K562 (cell line): ENCODE results near the gene ABT1. TPM values are rescaled to one million over a fixed set of nuclear protein-coding genes. Genes with fewer than 3 reads are reported as not detected.

Source experiments
- BCOR ChIP-seq: fragments of 450-650 bp; IDR thresholded peaks from 2 replicates; pipeline ENCODE4 v1.6.1; 2016
- CC2D1A ChIP-seq: fragments of 450-650 bp; IDR thresholded peaks from 2 replicates; pipeline ENCODE4 v1.6.1; 2017; ENCODE audit warnings: mild to moderate bottlenecking
- CEBPG ChIP-seq, 3 experiments: fragments of 200-800 bp in 1 of 3; sonication (Bioruptor generic) in 1 of 3; sonication (generic) in 1 of 3; formaldehyde crosslinking in 1 of 3; IDR thresholded peaks in 2 of 3; conservative IDR thresholded peaks in 1 of 3; 2 replicates each; pipeline versions ENCODE4 v1.6.1 to v1.8.0; 2016 to 2022; ENCODE audit warnings: missing compliant biosample characterization in 2 of 3, missing genetic modification characterization in 2 of 3, mild to moderate bottlenecking in 1 of 3, missing genetic modification reagents in 1 of 3
- FIP1L1 ChIP-seq: fragments of 200-400 bp; formaldehyde crosslinking; IDR thresholded peaks from 2 replicates; pipeline ENCODE4 v1.6.1; 2018; ENCODE audit warnings: mild to moderate bottlenecking, low read depth, low read length; ENCODE audit not compliant: poor library complexity, severe bottlenecking
- FOXK1 ChIP-seq: sonication (generic); formaldehyde crosslinking; IDR thresholded peaks from 2 replicates; pipeline ENCODE4 v1.8.0; 2022; ENCODE audit warnings: missing genetic modification reagents, mild to moderate bottlenecking, borderline replicate concordance
- GTF2B ChIP-seq: IDR thresholded peaks from 2 replicates; pipeline ENCODE4 v1.6.1; 2011; ENCODE audit not compliant: insufficient read length; ENCODE audit errors: extremely low read depth
- IRF1 ChIP-seq: sonication (generic); formaldehyde crosslinking; IDR thresholded peaks from 2 replicates; pipeline ENCODE4 v1.8.0; 2022; ENCODE audit warnings: missing genetic modification reagents, mild to moderate bottlenecking, borderline replicate concordance
- KDM2B ChIP-seq: fragments of 250-450 bp; sonication (Bioruptor Pico); IDR thresholded peaks from 2 replicates; pipeline ENCODE4 v1.8.0; 2021; ENCODE audit warnings: mild to moderate bottlenecking, moderate library complexity
- NCOA1 ChIP-seq: fragments of 450-650 bp; IDR thresholded peaks from 2 replicates; pipeline ENCODE4 v1.6.1; 2016; ENCODE audit warnings: low read depth
- NFIX ChIP-seq: fragments of 250-450 bp; sonication (Bioruptor Pico); IDR thresholded peaks from 2 replicates; pipeline ENCODE4 v1.4.0; 2020; ENCODE audit warnings: low read depth, mild to moderate bottlenecking, moderate library complexity
- PCBP1 ChIP-seq: fragments of 200-400 bp; formaldehyde crosslinking; IDR thresholded peaks from 2 replicates; pipeline ENCODE4 v1.6.1; 2018; ENCODE audit warnings: mild to moderate bottlenecking, low read depth, low read length; ENCODE audit not compliant: poor library complexity, severe bottlenecking
- PRMT5 ChIP-seq: sonication (generic); formaldehyde crosslinking; IDR thresholded peaks from 2 replicates; pipeline ENCODE4 v1.5.0; 2020; ENCODE audit warnings: missing genetic modification reagents
- RFX1 ChIP-seq: fragments of 450-650 bp; IDR thresholded peaks from 2 replicates; pipeline ENCODE4 v1.6.1; 2016; ENCODE audit warnings: mild to moderate bottlenecking, moderate library complexity
- SMAD4 ChIP-seq: fragments of 250-450 bp; sonication (Bioruptor Pico); conservative IDR thresholded peaks from 2 replicates; pipeline ENCODE4 v1.8.0; 2021; ENCODE audit warnings: inconsistent platforms, mild to moderate bottlenecking, moderate library complexity
- SMARCE1 ChIP-seq: fragments of 450-650 bp; IDR thresholded peaks from 2 replicates; pipeline ENCODE4 v1.7.1; 2016; ENCODE audit warnings: mild to moderate bottlenecking
- SP2 ChIP-seq: IDR thresholded peaks from 2 replicates; pipeline ENCODE4 v1.6.1; 2011; ENCODE audit warnings: mild to moderate bottlenecking, low read depth, low read length, moderate library complexity; ENCODE audit not compliant: poor library complexity, severe bottlenecking; ENCODE audit errors: extremely low read depth
- ZBED1 ChIP-seq: IDR thresholded peaks from 2 replicates; pipeline ENCODE4 v1.6.1; 2014
- ZFP1 ChIP-seq: fragments of 450-650 bp; formaldehyde crosslinking; IDR thresholded peaks from 2 replicates; pipeline ENCODE4 v1.4.0; 2020; ENCODE audit warnings: mild to moderate bottlenecking, mixed read lengths
- ZKSCAN8 ChIP-seq: fragments of 200-800 bp; sonication (Bioruptor generic); IDR thresholded peaks from 2 replicates; pipeline ENCODE4 v1.6.1; 2016; ENCODE audit warnings: missing genetic modification characterization, missing compliant biosample characterization
- ZNF239 ChIP-seq: fragments of 250-450 bp; sonication (Bioruptor Pico); IDR thresholded peaks from 2 replicates; pipeline ENCODE4 v1.4.0; 2020; ENCODE audit warnings: mild to moderate bottlenecking
- ZNF431 ChIP-seq: sonication (generic); formaldehyde crosslinking; IDR thresholded peaks from 2 replicates; pipeline ENCODE4 v1.8.0; 2022; ENCODE audit warnings: mild to moderate bottlenecking, missing genetic modification reagents
- ZNF778 ChIP-seq: fragments of 450-650 bp; formaldehyde crosslinking; IDR thresholded peaks from 2 replicates; pipeline ENCODE4 v1.4.0; 2020; ENCODE audit warnings: mild to moderate bottlenecking, moderate library complexity
- ZNF780A ChIP-seq: fragments of 250-450 bp; sonication (Bioruptor Pico); IDR thresholded peaks from 2 replicates; pipeline ENCODE4 v1.5.0; 2021; ENCODE audit warnings: mild to moderate bottlenecking
- polyA plus RNA-seq, 8 experiments: library from polyadenylated mRNA; depleted of rRNA in 4 of 8; stranded (reverse) in 5 of 8; unstranded in 3 of 8; fragments of >200 nt; fragmentation: Nextera tagmentation in 2 of 8; fragmentation: Illumina TruSeq in 1 of 8; extraction: Ambion mirVana in 2 of 8; extraction: Trizol in 1 of 8; gene quantifications; 2 replicates each; pipeline versions ENCODE4 v1.2.1 to v1.2.3, GENCODE V29; 2011 to 2014; ENCODE audit warnings: inconsistent platforms in 1 of 8, missing spikeins in 1 of 8
- total RNA-seq, 7 experiments: library from RNA; depleted of rRNA in 6 of 7; stranded (reverse); fragments of >200 nt in 6 of 7; fragmentation: Illumina TruSeq in 2 of 7; extraction: Trizol in 2 of 7; gene quantifications; 2 replicates each; pipeline versions ENCODE4 v1.2.1 to v1.2.3, GENCODE V29; 2011 to 2021; ENCODE audit warnings: low replicate concordance in 1 of 7
- TF ChIP-seq, protein P1 (sequence below): fragments of 450-650 bp; IDR thresholded peaks from 2 replicates; pipeline ENCODE4 v1.6.1; 2016; ENCODE audit warnings: mild to moderate bottlenecking

Gene ABT1
- total and polyA plus RNA-seq, 9 of the 15 experiments (the other 6 are each of a cell fraction or from before 2014, with no cell fraction given), result 8.8 to 52.7 (median 40.7) TPM

DNA sequence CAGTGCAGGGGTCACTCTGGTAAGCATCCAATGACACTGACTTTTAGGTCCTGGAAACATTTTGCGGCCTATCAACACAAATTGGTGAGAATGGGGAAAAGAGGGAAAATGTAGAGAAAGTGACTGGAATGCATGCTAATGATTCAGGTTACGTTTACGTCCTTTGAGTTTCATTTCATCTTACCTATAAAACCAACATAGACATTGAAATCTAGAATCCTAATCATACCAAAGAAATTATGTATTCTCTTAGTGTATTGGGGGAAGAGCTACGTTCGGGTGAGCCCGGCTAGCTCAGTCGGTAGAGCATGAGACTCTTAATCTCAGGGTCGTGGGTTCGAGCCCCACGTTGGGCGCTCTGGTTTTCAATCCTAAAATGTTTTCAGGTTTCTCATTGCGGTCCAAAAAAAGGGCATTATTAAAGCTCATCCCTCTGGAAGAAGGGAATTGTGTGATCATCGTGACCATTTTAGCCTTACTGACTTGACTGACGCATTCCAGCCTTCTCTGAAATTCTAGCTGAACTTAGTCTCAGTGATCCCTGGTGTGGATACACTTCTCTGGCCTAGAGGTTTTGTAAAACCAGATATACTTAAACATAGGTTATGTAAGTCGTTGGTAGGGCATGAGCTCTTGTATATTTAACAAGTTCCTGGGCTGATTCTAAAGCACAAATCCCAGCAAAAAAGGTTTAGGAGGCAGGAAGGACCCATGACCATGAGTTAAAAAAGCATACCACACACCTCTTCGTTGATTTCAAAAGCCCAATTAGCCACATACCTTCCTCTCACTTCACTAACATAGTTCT lies 40.3 kb upstream of the ABT1 start (continued):
- TF ChIP-seq ZNF778 (no peak), CC2D1A (0 out of 2 replicates have a peak, but pooled peaks have one; percentile 47), NCOA1 (no peak), ZFP1 (CRISPR knock-in tag) (no peak; the same call in 1 of the 2 replicates), GTF2B (no peak), SMAD4 (CRISPR knock-in tag) (no peak), ZKSCAN8 (CRISPR knock-in tag) (no peak), SMARCE1 (peak; percentile 27; the same call in 1 of the 2 replicates), PCBP1 (no peak), FIP1L1 (no peak), ZNF431 (no peak), KDM2B (no peak), RFX1 (no peak), PRMT5 (CRISPR knock-in tag) (no peak), CEBPG (CRISPR knock-in tag; IDR thresholded peaks at IDR 0.05) (no peak), CEBPG (tag; conservative IDR thresholded peaks at IDR 0.05 in 1 of 2, IDR thresholded peaks at IDR 0.05 in 1 of 2) (peak in 1 of 2 experiments; percentile 31; a peak in 1 of 4 replicates), BCOR (peak; percentile 76; the same call in 1 of the 2 replicates), NFIX (CRISPR knock-in tag) (no peak), IRF1 (peak; percentile 79; the same call in 1 of the 2 replicates), SP2 (no peak), FOXK1 (CRISPR knock-in tag) (peak; percentile 92), ZNF780A (no peak), ZBED1 (no peak), ZNF239 (CRISPR knock-in tag) (no peak)
- TF ChIP-seq, protein P1, sequence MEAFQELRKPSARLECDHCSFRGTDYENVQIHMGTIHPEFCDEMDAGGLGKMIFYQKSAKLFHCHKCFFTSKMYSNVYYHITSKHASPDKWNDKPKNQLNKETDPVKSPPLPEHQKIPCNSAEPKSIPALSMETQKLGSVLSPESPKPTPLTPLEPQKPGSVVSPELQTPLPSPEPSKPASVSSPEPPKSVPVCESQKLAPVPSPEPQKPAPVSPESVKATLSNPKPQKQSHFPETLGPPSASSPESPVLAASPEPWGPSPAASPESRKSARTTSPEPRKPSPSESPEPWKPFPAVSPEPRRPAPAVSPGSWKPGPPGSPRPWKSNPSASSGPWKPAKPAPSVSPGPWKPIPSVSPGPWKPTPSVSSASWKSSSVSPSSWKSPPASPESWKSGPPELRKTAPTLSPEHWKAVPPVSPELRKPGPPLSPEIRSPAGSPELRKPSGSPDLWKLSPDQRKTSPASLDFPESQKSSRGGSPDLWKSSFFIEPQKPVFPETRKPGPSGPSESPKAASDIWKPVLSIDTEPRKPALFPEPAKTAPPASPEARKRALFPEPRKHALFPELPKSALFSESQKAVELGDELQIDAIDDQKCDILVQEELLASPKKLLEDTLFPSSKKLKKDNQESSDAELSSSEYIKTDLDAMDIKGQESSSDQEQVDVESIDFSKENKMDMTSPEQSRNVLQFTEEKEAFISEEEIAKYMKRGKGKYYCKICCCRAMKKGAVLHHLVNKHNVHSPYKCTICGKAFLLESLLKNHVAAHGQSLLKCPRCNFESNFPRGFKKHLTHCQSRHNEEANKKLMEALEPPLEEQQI, result peak; percentile 73; the same call in 1 of the 2 replicates
